HG03039 (cell line): ENCODE data around the gene BTD.

Experiments used
- ATAC-seq: cut with Tn5 transposase; IDR thresholded peaks from one replicate; pipeline ENCODE4 v1.9.1; 2021; ENCODE audit warnings: mild to moderate bottlenecking, moderate library complexity; ENCODE audit not compliant: unreplicated experiment

BTD gene

GRCh38 chr3:15660055-15660935 lies 58.8 kb downstream of the BTD start:
- no peak for ATAC-seq

GRCh38 chr3:15664144-15664543 lies 62.6 kb downstream of the BTD start:
- ATAC-seq: no peak

GRCh38 chr3:15665510-15666150 lies 64.1 kb downstream of the BTD start:
- ATAC-seq: no peak

GRCh38 chr3:15666277-15666676 lies 64.7 kb downstream of the BTD start:
- no peak for ATAC-seq

- no peak for ATAC-seq
Measured at GRCh38 chr3:15667484-15667883, 65.9 kb downstream of the BTD start.

GRCh38 chr3:15673536-15673935 lies 72.0 kb downstream of the BTD start:
- no peak for ATAC-seq

GRCh38 chr3:15676259-15676658 lies 74.7 kb downstream of the BTD start:
- ATAC-seq: no peak

GRCh38 chr3:15679306-15679705 lies 77.8 kb downstream of the BTD start:
- ATAC-seq: no peak

GRCh38 chr3:15681668-15682067 lies 80.1 kb downstream of the BTD start:
- ATAC-seq: no peak

- ATAC-seq: no peak
Measured at GRCh38 chr3:15682561-15683185, 81.1 kb downstream of the BTD start.

GRCh38 chr3:15683253-15683652 lies 81.7 kb downstream of the BTD start:
- ATAC-seq: no peak

GRCh38 chr3:15685927-15686326 lies 84.4 kb downstream of the BTD start:
- no peak for ATAC-seq

- ATAC-seq: no peak
Measured at GRCh38 chr3:15690230-15690629, 88.7 kb downstream of the BTD start.

GRCh38 chr3:15690748-15691147 lies 89.2 kb downstream of the BTD start:
- ATAC-seq: no peak

- ATAC-seq: no peak
Measured at GRCh38 chr3:15693355-15693754, 91.8 kb downstream of the BTD start.

- ATAC-seq: no peak
Measured at GRCh38 chr3:15694628-15695027, 93.1 kb downstream of the BTD start.
